ENCODE results near the gene SPI1. TPM values are rescaled to one million over a fixed set of nuclear protein-coding genes. Genes with fewer than 3 reads are reported as not detected.

SPI1 gene
- total and polyA plus RNA-seq, 7 experiments from 2014 or later, result 0.27 to 247 (median 5.4) TPM; not detected in 2

- H3K27ac Mint-ChIP-seq, result no peak overlapping the region
These were observed 28.7 kb downstream of the SPI1 start for GRCh38 chr11:47349521-47350095.

GRCh38 chr11:47348859-47349258 is 29.5 kb downstream of the SPI1 start:
- H3K36me3 Mint-ChIP-seq, result no peaks in the 10 kb centered on the region
- Histone ChIP-seq H3K36me3 (ENCODE audit: control insufficient read depth in 2 of 3, insufficient read depth in 3 of 3, low read length in 3 of 3) (no peaks in the 10 kb centered on the region), H3K9me3 (ENCODE audit: control insufficient read depth in 2 of 3, low read length in 3 of 3) (no peaks in the 10 kb centered on the region), H3K27me3 (ENCODE audit: control insufficient read depth in 2 of 2, insufficient read depth in 2 of 2, low read length in 2 of 2) (no peaks in the 10 kb centered on the region), H3K27ac (ENCODE audit: low read depth, low read length) (no peak overlapping the region), H3K4me3 (ENCODE audit: low read length) (no peak overlapping the region), H3K4me1 (ENCODE audit: control insufficient read depth in 2 of 2, insufficient read depth in 2 of 2, low read length in 2 of 2) (no peaks in the 10 kb centered on the region)
- no peaks in the 10 kb centered on the region for H3K27me3 Mint-ChIP-seq
- H3K4me3 Mint-ChIP-seq, result no peak overlapping the region
- ATAC-seq (no peak), DNase-seq (peak in 1 of 9 donors; percentile 9)
- POLR2A ChIA-PET, result no interaction called here
- CTCF ChIA-PET, result no interaction called here
- intact Hi-C loops (cut with micrococcal nuclease), result loop anchor here in 1 of 2 donors (2.0 kb wide), 1 partner anchor 172 kb away; the partner anchor contains the start of gene ARFGAP2
- peaks cover 0 to 3% (median 0%) of the 10 kb centered on the region in 7 donors for H3K4me1 Mint-ChIP-seq
- no peaks in the 10 kb centered on the region for H3K9me3 Mint-ChIP-seq
- no peak overlapping the region for H3K27ac Mint-ChIP-seq

More at GRCh38 chr11:47349521-47350095, 28.7 kb downstream of the SPI1 start:
- H3K9me3 ChIP-seq (ENCODE audit: control insufficient read depth in 2 of 3, low read length in 3 of 3), result no peaks in the 10 kb centered on the region
- intact Hi-C loops (cut with micrococcal nuclease), result loop anchor here (2.0 to 5.0 kb wide), 2 partner anchors 172 to 173 kb away; partner anchors contain the start of gene ARFGAP2 (in 2 of the 2)
- no peaks in the 10 kb centered on the region for H3K36me3 ChIP-seq (ENCODE audit: control insufficient read depth in 2 of 3, insufficient read depth in 3 of 3, low read length in 3 of 3)
- DNase-seq, result no peak
- no peak overlapping the region for H3K4me3 Mint-ChIP-seq
- no peaks in the 10 kb centered on the region for H3K36me3 Mint-ChIP-seq
- no peak overlapping the region for H3K4me3 ChIP-seq (ENCODE audit: low read length)
- H3K4me1 ChIP-seq (ENCODE audit: control insufficient read depth in 2 of 2, insufficient read depth in 2 of 2, low read length in 2 of 2), result no peaks in the 10 kb centered on the region
- H3K27ac ChIP-seq (ENCODE audit: low read depth, low read length), result no peak overlapping the region
- no peak for ATAC-seq
- CTCF ChIA-PET, result no interaction called here
- H3K4me1 Mint-ChIP-seq, result peaks cover 0 to 3% (median 0%) of the 10 kb centered on the region in 7 donors
- H3K27me3 ChIP-seq (ENCODE audit: control insufficient read depth in 2 of 2, insufficient read depth in 2 of 2, low read length in 2 of 2), result no peaks in the 10 kb centered on the region
- H3K27me3 Mint-ChIP-seq, result no peaks in the 10 kb centered on the region
- POLR2A ChIA-PET, result no interaction called here
- no peaks in the 10 kb centered on the region for H3K9me3 Mint-ChIP-seq

GRCh38 chr11:47348131-47348802 is 30.1 kb downstream of the SPI1 start:
- POLR2A ChIA-PET, result no interaction called here
- H3K9me3 ChIP-seq (ENCODE audit: control insufficient read depth in 2 of 3, low read length in 3 of 3), result no peaks in the 10 kb centered on the region
- ATAC-seq (no peak), DNase-seq (no peak)
- H3K27me3 ChIP-seq (ENCODE audit: control insufficient read depth in 2 of 2, insufficient read depth in 2 of 2, low read length in 2 of 2), result no peaks in the 10 kb centered on the region
- no peaks in the 10 kb centered on the region for H3K36me3 ChIP-seq (ENCODE audit: control insufficient read depth in 2 of 3, insufficient read depth in 3 of 3, low read length in 3 of 3)
- intact Hi-C loops (cut with micrococcal nuclease), result loop anchor here in 1 of 2 donors (2.0 kb wide), 1 partner anchor 171 kb away; the partner anchor contains the start of gene ARFGAP2
- Mint-ChIP-seq H3K27ac (no peak overlapping the region), H3K4me3 (no peak overlapping the region), H3K36me3 (no peaks in the 10 kb centered on the region), H3K4me1 (peaks cover 0 to 3% (median 0%) of the 10 kb centered on the region in 7 donors), H3K27me3 (no peaks in the 10 kb centered on the region), H3K9me3 (no peaks in the 10 kb centered on the region)
- CTCF ChIA-PET, result no interaction called here
- H3K27ac ChIP-seq (ENCODE audit: low read depth, low read length), result no peak overlapping the region
- no peak overlapping the region for H3K4me3 ChIP-seq (ENCODE audit: low read length)
- H3K4me1 ChIP-seq (ENCODE audit: control insufficient read depth in 2 of 2, insufficient read depth in 2 of 2, low read length in 2 of 2), result no peaks in the 10 kb centered on the region

- H3K4me3 Mint-ChIP-seq, result no peak overlapping the region
- DNase-seq (no peak), ATAC-seq (no peak)
- Histone ChIP-seq H3K9me3 (ENCODE audit: control insufficient read depth in 2 of 3, low read length in 3 of 3) (no peaks in the 10 kb centered on the region), H3K4me3 (ENCODE audit: low read length) (no peak overlapping the region), H3K4me1 (ENCODE audit: control insufficient read depth in 2 of 2, insufficient read depth in 2 of 2, low read length in 2 of 2) (no peaks in the 10 kb centered on the region), H3K27ac (ENCODE audit: low read depth, low read length) (no peak overlapping the region), H3K36me3 (ENCODE audit: control insufficient read depth in 2 of 3, insufficient read depth in 3 of 3, low read length in 3 of 3) (no peaks in the 10 kb centered on the region), H3K27me3 (ENCODE audit: control insufficient read depth in 2 of 2, insufficient read depth in 2 of 2, low read length in 2 of 2) (no peaks in the 10 kb centered on the region)
- ChIA-PET CTCF (interaction anchor here (0.7 kb wide), 1 partner anchor 26 kb away, joined by 6 read pairs; no protein-coding TSS in a partner anchor), POLR2A (no interaction called here)
- H3K36me3 Mint-ChIP-seq, result no peaks in the 10 kb centered on the region
- no peaks in the 10 kb centered on the region for H3K27me3 Mint-ChIP-seq
- intact Hi-C loops (cut with micrococcal nuclease), result no loop called here
- H3K9me3 Mint-ChIP-seq, result no peaks in the 10 kb centered on the region
- no peak overlapping the region for H3K27ac Mint-ChIP-seq
- H3K4me1 Mint-ChIP-seq, result peaks cover 0 to 3% (median 0%) of the 10 kb centered on the region in 7 donors
These were observed 31.2 kb downstream of the SPI1 start for GRCh38 chr11:47347137-47347536.

GRCh38 chr11:47345890-47346563 is 32.3 kb downstream of the SPI1 start:
- Histone ChIP-seq H3K27ac (ENCODE audit: low read depth, low read length) (no peak overlapping the region), H3K4me3 (ENCODE audit: low read length) (no peak overlapping the region), H3K36me3 (ENCODE audit: control insufficient read depth in 2 of 3, insufficient read depth in 3 of 3, low read length in 3 of 3) (no peaks in the 10 kb centered on the region), H3K4me1 (ENCODE audit: control insufficient read depth in 2 of 2, insufficient read depth in 2 of 2, low read length in 2 of 2) (no peaks in the 10 kb centered on the region), H3K27me3 (ENCODE audit: control insufficient read depth in 2 of 2, insufficient read depth in 2 of 2, low read length in 2 of 2) (no peaks in the 10 kb centered on the region), H3K9me3 (ENCODE audit: control insufficient read depth in 2 of 3, low read length in 3 of 3) (no peaks in the 10 kb centered on the region)
- H3K9me3 Mint-ChIP-seq, result peaks cover 0 to 4% (median 0%) of the 10 kb centered on the region in 11 donors
- ATAC-seq (no peak), DNase-seq (no peak)
- intact Hi-C loops (cut with micrococcal nuclease), result no loop called here
- ChIA-PET POLR2A (no interaction called here), CTCF (no interaction called here)
- peaks cover 0 to 3% (median 0%) of the 10 kb centered on the region in 7 donors for H3K4me1 Mint-ChIP-seq
- H3K27me3 Mint-ChIP-seq, result no peaks in the 10 kb centered on the region
- H3K36me3 Mint-ChIP-seq, result no peaks in the 10 kb centered on the region
- no peak overlapping the region for H3K27ac Mint-ChIP-seq
- H3K4me3 Mint-ChIP-seq, result no peak overlapping the region

- H3K9me3 ChIP-seq (ENCODE audit: control insufficient read depth in 2 of 3, low read length in 3 of 3), result no peaks in the 10 kb centered on the region
- Mint-ChIP-seq H3K9me3 (peaks cover 0 to 4% (median 0%) of the 10 kb centered on the region in 11 donors), H3K27ac (peak overlapping the region in 1 of 9 donors; percentile 14), H3K27me3 (no peaks in the 10 kb centered on the region), H3K4me3 (no peak overlapping the region), H3K36me3 (no peaks in the 10 kb centered on the region), H3K4me1 (no peaks in the 10 kb centered on the region)
- no peak for ATAC-seq
- ChIA-PET POLR2A (interaction anchor here (0.6 kb wide), 1 partner anchor 138 kb away, joined by 3 read pairs; no protein-coding TSS in a partner anchor), CTCF (no interaction called here)
- H3K4me3 ChIP-seq (ENCODE audit: low read length), result no peak overlapping the region
- no peaks in the 10 kb centered on the region for H3K36me3 ChIP-seq (ENCODE audit: control insufficient read depth in 2 of 3, insufficient read depth in 3 of 3, low read length in 3 of 3)
- no peak overlapping the region for H3K27ac ChIP-seq (ENCODE audit: low read depth, low read length)
- H3K4me1 ChIP-seq (ENCODE audit: control insufficient read depth in 2 of 2, insufficient read depth in 2 of 2, low read length in 2 of 2), result no peaks in the 10 kb centered on the region
- intact Hi-C loops (cut with micrococcal nuclease), result no loop called here
- no peak for DNase-seq
- no peaks in the 10 kb centered on the region for H3K27me3 ChIP-seq (ENCODE audit: control insufficient read depth in 2 of 2, insufficient read depth in 2 of 2, low read length in 2 of 2)
These were observed 35.5 kb downstream of the SPI1 start for GRCh38 chr11:47342854-47343253.
